NT2/D1 (cell line): Measurements from ENCODE around the gene MYO15B.

Experiments used
- DNase-seq: peaks from one replicate; pipeline ENCODE4 v3.0.0-alpha.2; 2011; ENCODE audit warnings: low read depth, low spot score
- H3K27me3 ChIP-seq: 2 replicates; pipeline ENCODE4 v1.6.0; 2011; ENCODE audit warnings: mild to moderate bottlenecking; ENCODE audit not compliant: insufficient read length, insufficient read depth
- H3K36me3 ChIP-seq: 2 replicates; pipeline ENCODE4 v1.6.1; 2011; ENCODE audit warnings: mild to moderate bottlenecking, low read length, mixed read lengths; ENCODE audit not compliant: insufficient read depth, insufficient read length
- H3K4me1 ChIP-seq: 2 replicates; pipeline ENCODE4 v1.5.1; 2011; ENCODE audit not compliant: insufficient read depth, insufficient read length
- H3K4me3 ChIP-seq: 2 replicates; pipeline ENCODE4 v1.5.1; 2011; ENCODE audit warnings: low read depth; ENCODE audit not compliant: insufficient read length
- H3K9ac ChIP-seq: 2 replicates; pipeline ENCODE4 v1.6.0; 2011; ENCODE audit warnings: low read depth; ENCODE audit not compliant: insufficient read length
- H3K9me3 ChIP-seq: 2 replicates; pipeline ENCODE4 v1.5.1; 2011; ENCODE audit warnings: mild to moderate bottlenecking, low read length; ENCODE audit not compliant: insufficient read depth
- SUZ12 ChIP-seq: IDR thresholded peaks from 2 replicates; pipeline ENCODE4 v1.6.1; 2011; ENCODE audit not compliant: insufficient read length, insufficient read depth; ENCODE audit errors: extremely low read depth
- YY1 ChIP-seq: IDR thresholded peaks from 2 replicates; pipeline ENCODE4 v1.6.1; 2011; ENCODE audit not compliant: insufficient read length, insufficient read depth
- ZNF274 ChIP-seq: IDR thresholded peaks from 2 replicates; pipeline ENCODE4 v1.6.1; 2011; ENCODE audit warnings: mild to moderate bottlenecking, low read depth, low read length

The MYO15B gene

DNA sequence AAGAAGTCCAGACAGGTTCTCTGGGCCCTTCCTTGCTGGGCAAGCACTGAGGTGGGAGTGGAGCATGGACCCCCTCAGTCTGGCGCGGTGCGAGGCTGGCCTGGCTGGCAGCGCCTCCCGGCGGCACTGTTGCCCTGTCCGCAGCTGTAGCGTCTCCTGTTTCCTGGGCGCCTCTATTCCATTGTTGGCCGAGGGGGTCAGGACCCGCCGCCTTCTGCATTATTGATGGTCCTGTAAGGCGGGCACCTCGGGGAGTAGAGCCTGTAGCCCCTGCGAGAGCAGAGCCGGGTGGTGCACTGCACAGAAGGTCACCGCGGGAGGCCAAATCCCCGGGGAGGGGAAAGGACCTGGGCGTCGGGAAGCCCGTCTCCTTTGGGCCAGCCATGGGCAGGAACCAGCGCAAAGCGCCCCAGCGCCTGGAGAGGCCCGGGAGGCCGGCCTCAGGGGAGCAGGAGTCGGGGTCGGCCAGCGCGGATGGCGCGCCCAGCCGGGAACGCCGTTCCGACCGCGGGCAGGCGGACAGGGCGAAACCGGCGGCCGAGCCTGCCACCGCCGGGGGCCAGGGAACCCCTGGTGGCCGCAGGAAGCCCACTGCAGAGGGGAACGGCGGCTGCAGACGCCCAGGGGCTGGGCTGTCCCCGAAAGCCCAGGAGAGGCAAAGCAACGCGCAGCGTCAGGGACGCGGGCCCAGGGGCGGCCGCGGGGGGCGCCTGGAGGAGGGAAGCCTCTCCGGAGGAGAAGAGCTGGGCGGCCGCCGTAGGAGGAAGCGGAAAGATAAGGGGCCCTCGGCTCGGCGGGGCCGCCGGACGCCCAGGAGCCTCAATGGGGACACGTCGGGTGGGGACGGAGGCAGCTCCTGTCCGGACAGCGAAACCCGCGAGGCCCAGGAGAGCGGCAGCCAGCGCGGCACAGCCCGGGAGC, at the start of gene MYO15B:
MYO15B (plus strand) TSS at position 126 of the 921 bp plus-strand sequence; CDS start at position 384, 258 bp downstream.
- no peak for DNase-seq
- H3K36me3 ChIP-seq, result no peaks in the 10 kb centered on the region
- TF ChIP-seq YY1 (no peak), ZNF274 (no peak), SUZ12 (no peak)
- H3K27me3 ChIP-seq, result peaks cover 3% of the 10 kb centered on the region
- H3K4me3 ChIP-seq, result peak within 1 kb of the TSS; percentile 55
- peaks cover 25% of the 10 kb centered on the region for H3K9me3 ChIP-seq
- H3K9ac ChIP-seq, result peak within 1 kb of the TSS; percentile 83
- H3K4me1 ChIP-seq, result peaks cover 4% of the 10 kb centered on the region

DNA sequence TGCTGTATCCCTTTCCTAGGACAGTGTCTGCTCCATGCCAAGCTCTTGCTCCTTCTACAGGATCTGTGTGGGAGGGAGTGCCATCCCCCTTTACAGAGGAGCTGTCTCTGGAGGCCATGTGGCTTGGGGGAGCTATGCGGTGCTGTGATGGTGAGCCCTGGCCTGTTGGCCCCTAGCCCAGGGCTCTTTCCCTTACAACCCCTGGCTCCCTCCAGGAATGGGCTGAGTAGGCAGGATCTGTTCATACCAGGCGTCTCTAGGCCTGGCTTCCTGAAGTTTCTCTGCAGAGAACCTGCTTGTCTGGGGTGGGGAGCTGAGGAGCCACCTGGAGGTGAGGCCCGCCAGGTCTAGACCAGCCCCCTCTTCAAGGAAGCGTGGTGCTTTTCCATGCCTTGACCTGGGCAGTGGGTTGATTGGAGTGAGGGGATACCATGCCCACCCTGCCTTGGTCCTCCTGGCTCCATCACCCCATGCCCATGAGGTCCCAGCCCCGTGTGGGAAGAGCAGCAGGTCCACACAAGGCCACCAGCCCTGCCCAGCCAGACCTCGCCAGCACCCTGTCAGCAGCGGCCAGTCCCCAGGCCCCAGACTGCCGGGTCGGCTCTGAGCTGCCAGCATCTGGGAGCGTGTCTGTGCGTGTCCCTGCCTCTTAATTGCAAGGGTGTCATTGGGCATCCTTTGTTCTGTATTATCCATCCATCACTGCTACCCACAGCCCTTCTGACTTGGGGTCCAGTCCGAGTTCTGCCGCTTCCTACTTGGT, 47.5 kb upstream of the MYO15B start:
- no peak for DNase-seq
- TF ChIP-seq YY1 (no peak), SUZ12 (no peak), ZNF274 (no peak)

DNA sequence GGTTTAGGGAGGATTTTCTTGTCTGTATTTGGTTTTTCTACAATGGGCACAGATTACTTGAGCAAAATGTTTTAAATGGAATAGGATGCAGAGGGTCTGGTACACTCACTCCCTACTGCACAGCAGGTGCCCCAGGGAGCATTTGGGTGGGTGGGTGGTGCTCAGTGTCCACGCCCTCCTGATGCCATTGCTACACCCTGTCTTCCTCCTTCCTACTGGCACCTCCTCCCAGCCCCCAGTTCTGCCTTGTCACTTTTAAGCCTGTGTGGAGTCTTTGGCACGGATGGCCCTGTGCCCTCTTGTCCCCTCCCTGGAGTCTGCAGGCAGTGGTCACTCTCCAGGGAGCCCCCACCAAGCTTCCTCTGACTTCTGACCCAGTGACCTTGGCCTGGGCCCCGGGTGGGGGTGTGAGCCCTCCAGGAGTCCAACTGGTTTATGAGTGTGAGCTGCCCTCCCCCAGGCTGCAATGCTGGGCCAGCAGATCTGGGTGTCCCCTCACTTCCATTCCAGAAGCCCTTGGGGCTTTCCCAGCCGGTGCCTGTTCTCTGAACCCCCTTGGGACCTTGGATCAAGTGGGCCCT, 46.6 kb upstream of the MYO15B start:
- Histone ChIP-seq H3K27me3 (no peaks in the 10 kb centered on the region), H3K9me3 (no peaks in the 10 kb centered on the region), H3K36me3 (peaks cover 14% of the 10 kb centered on the region), H3K4me3 (no peak overlapping the region), H3K9ac (no peak overlapping the region), H3K4me1 (peaks cover 40% of the 10 kb centered on the region)
- TF ChIP-seq SUZ12, result no peak
- no peak for TF ChIP-seq YY1
- no peak for TF ChIP-seq ZNF274
- no peak for DNase-seq

More for the DNA sequence above, 47.5 kb upstream of the MYO15B start:
- Histone ChIP-seq H3K4me3 (no peak overlapping the region), H3K4me1 (peaks cover 41% of the 10 kb centered on the region), H3K9ac (peak overlapping the region; percentile 21), H3K27me3 (no peaks in the 10 kb centered on the region), H3K36me3 (peaks cover 14% of the 10 kb centered on the region), H3K9me3 (no peaks in the 10 kb centered on the region)

DNA sequence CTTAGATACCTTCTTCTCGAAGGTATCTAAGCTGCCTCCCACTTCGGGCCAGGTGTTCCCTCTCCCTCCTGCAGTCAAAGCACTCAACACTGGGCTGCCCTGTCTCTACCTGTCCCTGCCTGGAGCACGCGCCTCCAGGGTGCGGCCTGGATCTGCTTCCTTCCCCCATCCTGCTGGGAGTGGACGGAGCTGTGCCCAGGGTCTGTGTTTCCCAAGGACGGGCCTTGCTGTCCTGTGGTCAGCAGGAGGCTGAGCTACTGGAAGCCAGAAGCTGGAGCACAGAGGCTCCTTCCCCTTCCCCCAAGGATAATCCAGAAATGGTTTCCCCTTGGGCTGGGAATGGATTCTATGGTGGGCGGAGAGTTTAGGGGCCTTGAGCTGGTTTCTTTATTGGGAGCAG, 45.4 kb upstream of the MYO15B start:
- peaks cover 15% of the 10 kb centered on the region for H3K36me3 ChIP-seq
- no peak overlapping the region for H3K4me3 ChIP-seq
- H3K9ac ChIP-seq, result no peak overlapping the region
- TF ChIP-seq SUZ12, result no peak
- no peak for TF ChIP-seq ZNF274
- no peak for TF ChIP-seq YY1
- DNase-seq, result no peak
- no peaks in the 10 kb centered on the region for H3K27me3 ChIP-seq
- H3K9me3 ChIP-seq, result no peaks in the 10 kb centered on the region
- H3K4me1 ChIP-seq, result peaks cover 44% of the 10 kb centered on the region

DNA sequence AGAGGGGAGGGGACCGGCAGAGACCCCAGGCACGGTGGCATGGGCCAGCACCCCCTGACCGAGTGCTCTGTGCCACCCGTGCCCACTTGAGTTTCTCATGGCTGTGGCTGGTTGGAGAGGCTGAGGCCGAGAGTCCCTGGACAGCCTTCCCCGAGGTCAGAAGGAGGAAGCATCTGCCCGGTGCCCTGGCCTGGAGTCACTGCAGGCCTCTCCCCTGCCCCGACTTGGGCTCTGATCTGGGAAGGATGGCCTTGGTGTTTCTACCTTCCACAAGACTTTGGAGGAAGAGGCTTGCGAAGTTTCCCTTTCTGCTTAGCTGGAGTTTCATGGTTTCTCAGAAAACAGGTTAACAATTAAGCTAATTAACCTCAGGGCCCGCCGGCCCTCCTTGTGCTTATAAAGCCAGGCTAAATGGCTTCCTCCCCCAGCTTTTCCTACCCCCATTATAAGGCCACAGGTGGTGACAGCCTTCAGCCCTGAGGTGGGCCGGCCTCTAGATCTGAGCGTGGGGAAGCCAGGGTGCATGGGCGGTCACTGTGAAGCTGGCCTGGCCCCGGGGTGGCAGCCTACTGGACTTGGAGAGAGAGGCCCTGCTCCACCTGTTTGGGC, 44.8 kb upstream of the MYO15B start:
- Histone ChIP-seq H3K9ac (peak overlapping the region; percentile 52), H3K4me3 (no peak overlapping the region)

DNA sequence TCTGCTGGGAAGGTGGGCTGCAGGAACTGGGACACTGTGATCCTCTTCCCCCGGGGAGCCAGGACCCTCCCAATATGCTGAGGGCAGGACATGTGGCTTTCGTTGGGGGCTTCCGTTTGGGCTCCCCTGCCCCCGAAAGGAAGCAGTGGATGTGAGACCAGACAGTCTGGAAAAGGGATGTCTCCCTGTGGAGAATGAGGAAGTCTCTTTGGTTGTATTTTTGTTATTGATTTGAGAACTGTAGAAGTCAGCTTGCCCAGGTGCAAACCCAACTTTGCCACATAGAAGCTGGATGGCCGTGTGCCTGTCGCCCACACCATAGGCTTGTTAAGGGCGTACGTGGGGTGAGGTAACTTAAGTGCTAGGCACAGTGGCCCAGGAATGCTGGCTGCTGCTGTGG, 43.4 kb upstream of the MYO15B start:
- TF ChIP-seq SUZ12 (no peak), ZNF274 (no peak), YY1 (no peak)
- H3K4me3 ChIP-seq, result no peak overlapping the region
- peaks cover 16% of the 10 kb centered on the region for H3K36me3 ChIP-seq
- H3K27me3 ChIP-seq, result no peaks in the 10 kb centered on the region
- H3K9me3 ChIP-seq, result no peaks in the 10 kb centered on the region
- DNase-seq, result no peak
- peaks cover 50% of the 10 kb centered on the region for H3K4me1 ChIP-seq
- peak overlapping the region; percentile 53 for H3K9ac ChIP-seq

More for the DNA sequence above, 44.8 kb upstream of the MYO15B start:
- TF ChIP-seq ZNF274 (no peak), YY1 (no peak), SUZ12 (no peak)
- H3K36me3 ChIP-seq, result peaks cover 15% of the 10 kb centered on the region
- H3K27me3 ChIP-seq, result no peaks in the 10 kb centered on the region
- no peaks in the 10 kb centered on the region for H3K9me3 ChIP-seq
- peaks cover 44% of the 10 kb centered on the region for H3K4me1 ChIP-seq
- DNase-seq, result no peak

DNA sequence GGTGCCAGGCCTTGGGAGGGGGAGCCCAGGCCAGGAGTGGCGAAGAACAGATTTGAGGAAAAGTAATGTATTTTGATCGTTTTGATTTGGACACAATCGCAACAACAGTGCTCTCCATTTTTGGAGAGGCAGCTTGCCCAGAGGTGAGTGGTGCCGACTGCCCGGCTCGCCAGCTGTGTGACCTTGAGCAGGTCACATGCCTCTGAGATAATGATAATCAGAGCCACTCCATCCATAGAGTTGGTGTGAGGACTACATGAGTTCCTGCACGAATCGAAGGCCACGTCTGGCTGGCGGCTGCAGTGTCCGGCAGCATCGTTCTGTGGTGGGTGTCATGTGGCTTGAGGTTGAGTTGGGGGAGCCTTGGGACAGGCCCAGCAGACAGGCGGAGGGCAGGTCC, 41.4 kb upstream of the MYO15B start:
- H3K27me3 ChIP-seq, result no peaks in the 10 kb centered on the region
- TF ChIP-seq YY1 (no peak), ZNF274 (no peak), SUZ12 (no peak)
- H3K9me3 ChIP-seq, result no peaks in the 10 kb centered on the region
- peaks cover 55% of the 10 kb centered on the region for H3K4me1 ChIP-seq
- no peak overlapping the region for H3K9ac ChIP-seq
- H3K36me3 ChIP-seq, result peaks cover 14% of the 10 kb centered on the region
- DNase-seq, result no peak
- H3K4me3 ChIP-seq, result no peak overlapping the region
